Mesothelial cell of epicardium (in vitro differentiated cells): ENCODE results near the gene ZNF160. TPM values are rescaled to one million over a fixed set of nuclear protein-coding genes. Genes with fewer than 3 reads are reported as not detected.
A peak's percentile ranks its signal among the peaks of the same experiment; 100 is the strongest.

Experiments used
- DNase-seq, 2 experiments: peaks; one replicate each; pipeline ENCODE4 v3.0.0; 2021; ENCODE audit warnings: low spot score in 2 of 2; ENCODE audit not compliant: unreplicated experiment in 2 of 2
- H3K27ac Mint-ChIP-seq: 2 replicates; pipeline ENCODE4 v1.8.0; 2021; ENCODE audit warnings: mixed read lengths
- H3K27me3 Mint-ChIP-seq: 2 replicates; pipeline ENCODE4 v1.8.0; 2021; ENCODE audit warnings: low read depth, mixed read lengths
- H3K36me3 Mint-ChIP-seq: 2 replicates; pipeline ENCODE4 v1.8.0; 2021; ENCODE audit warnings: mixed read lengths
- H3K4me1 Mint-ChIP-seq: 2 replicates; pipeline ENCODE4 v1.8.0; 2021; ENCODE audit warnings: mixed read lengths
- H3K4me3 Mint-ChIP-seq: 2 replicates; pipeline ENCODE4 v1.8.0; 2021; ENCODE audit warnings: mild to moderate bottlenecking, moderate library complexity, mixed read lengths
- H3K9me3 Mint-ChIP-seq: 2 replicates; pipeline ENCODE4 v1.8.0; 2021; ENCODE audit warnings: mixed read lengths
- total RNA-seq: library from RNA; stranded (reverse); gene quantifications from 3 replicates; pipeline ENCODE4 v1.2.1, GENCODE V29; 2021
- TF ChIP-seq, protein P1 (sequence below): fragments of 200-600 bp; sonication (generic); IDR thresholded peaks from one replicate; pipeline ENCODE4 v1.5.0; 2021; ENCODE audit warnings: antibody characterized with exemption; ENCODE audit not compliant: unreplicated experiment

The ZNF160 gene
- total RNA-seq, 1 donor from 2014 or later = 71.0 TPM

DNA sequence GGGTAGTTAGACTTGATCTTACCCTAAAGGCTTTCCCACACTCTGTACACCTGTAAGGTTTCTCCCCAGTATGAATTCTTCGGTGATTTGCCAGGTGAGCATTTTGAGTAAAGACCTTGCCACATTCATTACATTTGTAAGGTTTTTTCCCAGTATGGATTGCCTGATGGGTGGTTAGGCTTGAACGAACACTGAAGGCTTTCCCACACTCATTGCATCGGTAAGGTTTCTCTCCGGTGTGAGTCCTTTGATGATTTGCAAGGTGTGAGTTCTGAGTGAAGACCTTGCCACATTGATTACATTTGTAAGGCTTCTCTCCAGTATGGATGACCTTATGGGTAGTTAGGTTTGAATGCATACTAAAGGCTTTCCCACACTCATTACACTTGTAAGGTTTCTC, 35.0 kb downstream of the ZNF160 start:
- Mint-ChIP-seq H3K36me3 (peaks cover 74% of the 10 kb centered on the region), H3K9me3 (peaks cover 55% of the 10 kb centered on the region), H3K4me3 (no peak overlapping the region), H3K27me3 (no peaks in the 10 kb centered on the region), H3K27ac (no peak overlapping the region), H3K4me1 (no peaks in the 10 kb centered on the region)
- no peak for DNase-seq
- TF ChIP-seq, protein P1, sequence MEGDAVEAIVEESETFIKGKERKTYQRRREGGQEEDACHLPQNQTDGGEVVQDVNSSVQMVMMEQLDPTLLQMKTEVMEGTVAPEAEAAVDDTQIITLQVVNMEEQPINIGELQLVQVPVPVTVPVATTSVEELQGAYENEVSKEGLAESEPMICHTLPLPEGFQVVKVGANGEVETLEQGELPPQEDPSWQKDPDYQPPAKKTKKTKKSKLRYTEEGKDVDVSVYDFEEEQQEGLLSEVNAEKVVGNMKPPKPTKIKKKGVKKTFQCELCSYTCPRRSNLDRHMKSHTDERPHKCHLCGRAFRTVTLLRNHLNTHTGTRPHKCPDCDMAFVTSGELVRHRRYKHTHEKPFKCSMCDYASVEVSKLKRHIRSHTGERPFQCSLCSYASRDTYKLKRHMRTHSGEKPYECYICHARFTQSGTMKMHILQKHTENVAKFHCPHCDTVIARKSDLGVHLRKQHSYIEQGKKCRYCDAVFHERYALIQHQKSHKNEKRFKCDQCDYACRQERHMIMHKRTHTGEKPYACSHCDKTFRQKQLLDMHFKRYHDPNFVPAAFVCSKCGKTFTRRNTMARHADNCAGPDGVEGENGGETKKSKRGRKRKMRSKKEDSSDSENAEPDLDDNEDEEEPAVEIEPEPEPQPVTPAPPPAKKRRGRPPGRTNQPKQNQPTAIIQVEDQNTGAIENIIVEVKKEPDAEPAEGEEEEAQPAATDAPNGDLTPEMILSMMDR = no peak

DNA sequence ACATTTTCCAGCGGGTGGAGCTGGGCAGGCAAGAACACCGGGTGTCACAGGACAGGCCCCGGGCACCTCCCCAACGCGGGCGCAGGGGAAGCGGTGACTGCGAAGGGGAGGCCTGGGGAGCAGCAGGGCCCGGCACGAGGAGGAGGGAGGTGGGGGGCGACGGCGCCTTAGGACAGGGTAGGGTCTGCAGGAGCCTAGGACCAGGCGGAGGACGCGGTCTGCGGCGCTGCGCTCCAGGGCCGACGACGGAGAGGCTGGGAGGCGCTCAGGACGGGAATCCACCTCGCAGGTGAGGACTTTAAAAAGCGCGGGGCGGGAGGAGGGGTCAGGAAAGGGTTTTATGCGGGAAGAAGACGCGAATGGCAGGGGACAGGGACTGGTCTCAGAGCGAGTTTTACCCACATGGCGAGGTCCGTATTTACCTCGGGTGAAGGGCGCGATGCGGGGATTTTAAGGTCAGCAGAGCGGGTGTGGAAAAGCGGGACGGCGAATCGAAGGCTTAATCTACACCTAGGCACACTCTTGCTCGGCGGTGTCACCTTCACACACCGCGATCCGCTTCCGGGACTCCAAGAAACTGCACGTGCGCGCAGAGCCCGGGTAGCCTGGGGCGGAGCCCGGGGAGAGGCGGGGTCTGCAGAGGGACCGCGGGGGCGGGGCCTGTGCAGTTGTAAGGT, 45.2 kb downstream of the ZNF160 start:
- Mint-ChIP-seq H3K4me3 (peak overlapping the region; percentile 74), H3K36me3 (peaks cover 11% of the 10 kb centered on the region), H3K27ac (peak overlapping the region; percentile 21), H3K27me3 (peaks cover 19% of the 10 kb centered on the region), H3K9me3 (peaks cover 32% of the 10 kb centered on the region), H3K4me1 (peaks cover 8% of the 10 kb centered on the region)
- TF ChIP-seq, protein P1 = no peak
- DNase-seq = peak in 1 of 2 experiments; percentile 58

DNA sequence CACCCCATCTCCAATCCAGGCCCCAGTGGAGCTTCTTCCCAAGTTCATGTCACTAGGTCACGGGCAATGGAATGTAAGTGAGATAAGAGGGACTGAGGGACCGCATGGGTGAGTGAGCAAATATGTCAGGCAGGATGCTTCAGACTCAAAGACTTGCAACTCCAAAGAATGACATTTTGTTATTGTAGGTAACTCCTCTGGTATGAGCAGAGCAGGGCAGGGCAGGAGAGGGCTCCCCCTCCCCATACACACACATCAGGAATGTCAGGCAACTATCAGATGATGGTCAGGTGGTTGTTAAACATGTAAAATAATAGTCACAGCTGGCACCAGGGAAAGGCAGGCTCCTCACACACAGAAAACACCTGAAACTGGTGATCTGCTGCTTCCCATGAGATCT, 48.1 kb downstream of the ZNF160 start:
- no peak for DNase-seq
- H3K27ac Mint-ChIP-seq = peak overlapping the region; percentile 73
- peaks cover 8% of the 10 kb centered on the region for H3K4me1 Mint-ChIP-seq
- TF ChIP-seq, protein P1 = no peak
- peaks cover 21% of the 10 kb centered on the region for H3K9me3 Mint-ChIP-seq
- peaks cover 3% of the 10 kb centered on the region for H3K36me3 Mint-ChIP-seq
- peaks cover 19% of the 10 kb centered on the region for H3K27me3 Mint-ChIP-seq
- no peak overlapping the region for H3K4me3 Mint-ChIP-seq

DNA sequence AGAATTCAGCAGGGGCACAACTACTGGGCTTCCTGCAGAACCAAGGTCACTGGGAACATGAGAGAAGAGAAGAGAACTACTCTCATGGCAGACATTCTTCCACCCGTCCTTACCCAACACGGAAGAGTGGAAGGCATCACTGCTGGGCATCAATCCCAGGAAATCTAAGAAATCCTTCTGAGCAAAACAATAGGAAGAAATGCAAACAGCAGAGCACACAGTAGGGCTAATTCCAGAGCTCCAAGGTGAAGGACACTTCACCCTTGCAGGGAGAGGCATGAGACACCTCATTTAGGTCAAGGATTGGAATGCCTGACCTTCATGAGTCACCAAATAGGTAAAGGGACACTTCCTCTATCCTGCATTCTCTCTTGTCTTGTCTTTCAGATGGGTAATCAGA, 55.8 kb downstream of the ZNF160 start:
- Mint-ChIP-seq H3K36me3 (no peaks in the 10 kb centered on the region), H3K27ac (no peak overlapping the region), H3K4me3 (no peak overlapping the region), H3K27me3 (no peaks in the 10 kb centered on the region), H3K9me3 (peaks cover 15% of the 10 kb centered on the region), H3K4me1 (peaks cover 4% of the 10 kb centered on the region)
- TF ChIP-seq, protein P1 = no peak
- DNase-seq = no peak

DNA sequence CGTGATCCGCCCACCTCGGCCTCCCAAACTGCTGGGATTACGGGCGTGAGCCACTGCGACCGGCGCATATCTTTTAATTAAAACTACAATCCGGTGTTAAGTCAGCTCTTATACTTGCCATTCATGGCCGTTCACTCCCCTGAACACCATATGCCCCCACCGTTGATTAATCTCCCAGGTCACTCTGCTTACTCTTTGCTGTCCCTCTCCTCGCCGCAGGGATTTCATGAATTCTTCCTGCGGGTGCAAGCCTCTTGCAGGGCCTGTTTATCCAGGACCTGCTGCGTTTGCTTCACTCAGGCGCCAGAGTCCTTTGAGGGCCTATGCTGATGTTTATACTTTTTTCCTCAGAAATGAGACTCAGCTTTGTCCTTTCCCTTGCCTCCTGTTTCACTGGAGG, 57.7 kb downstream of the ZNF160 start:
- Mint-ChIP-seq H3K27me3 (peaks cover 2% of the 10 kb centered on the region), H3K4me3 (no peak overlapping the region), H3K4me1 (peaks cover 4% of the 10 kb centered on the region), H3K9me3 (peaks cover 12% of the 10 kb centered on the region), H3K27ac (no peak overlapping the region), H3K36me3 (no peaks in the 10 kb centered on the region)
- TF ChIP-seq, protein P1 = no peak
- DNase-seq = no peak
